ENCODE results near the gene ACACB.

DNA sequence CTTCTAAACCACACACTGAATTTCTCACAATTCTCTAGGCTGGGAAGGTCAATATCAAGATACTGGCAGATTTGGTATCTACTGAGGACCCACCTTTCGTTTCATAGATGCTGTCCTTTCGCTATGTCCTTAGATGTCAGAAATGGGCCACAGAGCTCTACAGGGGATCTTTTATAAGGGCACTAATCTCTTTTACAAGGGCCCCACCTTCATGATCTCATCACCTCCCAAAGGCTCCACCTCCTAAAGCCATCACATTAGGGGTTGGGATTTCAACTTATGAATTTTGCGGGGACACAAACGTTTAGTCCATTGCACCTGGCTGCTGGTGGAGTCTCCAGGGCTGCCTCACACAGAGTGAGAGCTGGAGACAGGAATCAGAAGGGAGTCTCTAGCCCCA is 79.9 kb downstream of the ACACB start:
- TF ChIP-seq, protein P1, sequence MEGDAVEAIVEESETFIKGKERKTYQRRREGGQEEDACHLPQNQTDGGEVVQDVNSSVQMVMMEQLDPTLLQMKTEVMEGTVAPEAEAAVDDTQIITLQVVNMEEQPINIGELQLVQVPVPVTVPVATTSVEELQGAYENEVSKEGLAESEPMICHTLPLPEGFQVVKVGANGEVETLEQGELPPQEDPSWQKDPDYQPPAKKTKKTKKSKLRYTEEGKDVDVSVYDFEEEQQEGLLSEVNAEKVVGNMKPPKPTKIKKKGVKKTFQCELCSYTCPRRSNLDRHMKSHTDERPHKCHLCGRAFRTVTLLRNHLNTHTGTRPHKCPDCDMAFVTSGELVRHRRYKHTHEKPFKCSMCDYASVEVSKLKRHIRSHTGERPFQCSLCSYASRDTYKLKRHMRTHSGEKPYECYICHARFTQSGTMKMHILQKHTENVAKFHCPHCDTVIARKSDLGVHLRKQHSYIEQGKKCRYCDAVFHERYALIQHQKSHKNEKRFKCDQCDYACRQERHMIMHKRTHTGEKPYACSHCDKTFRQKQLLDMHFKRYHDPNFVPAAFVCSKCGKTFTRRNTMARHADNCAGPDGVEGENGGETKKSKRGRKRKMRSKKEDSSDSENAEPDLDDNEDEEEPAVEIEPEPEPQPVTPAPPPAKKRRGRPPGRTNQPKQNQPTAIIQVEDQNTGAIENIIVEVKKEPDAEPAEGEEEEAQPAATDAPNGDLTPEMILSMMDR (IDR thresholded peaks at IDR 0.05): no peak
- no peak for TF ChIP-seq POLR2A (IDR thresholded peaks at IDR 0.05)

All from heart left ventricle (tissue), 13 donors.